Astrocyte of the spinal cord (primary cell): ENCODE data around the gene SLC4A1AP.
"Not testable (repeated sequence)": the region's sequence is repeated elsewhere in the genome, so short reads cannot be mapped to it uniquely, and the experiment has no call there.

Experiments
- DNase-seq: peaks from one replicate; pipeline ENCODE4 v3.0.0; 2011; ENCODE audit warnings: low read depth, low spot score
- H3K4me3 ChIP-seq: 2 replicates; pipeline ENCODE4 v1.5.1; 2011; ENCODE audit warnings: low read depth, mild to moderate bottlenecking, low read length, moderate library complexity
- in situ Hi-C: cut with HindIII; loops from 2 replicates; pipeline ENCODE4 v1.10.0; 2017; ENCODE audit warnings: low sequenced_read_pairs
- TF ChIP-seq, protein P1 (sequence below): IDR thresholded peaks from 2 replicates; pipeline ENCODE4 v1.5.1; 2012; ENCODE audit warnings: low read depth, mild to moderate bottlenecking, low read length, inconsistent platforms

Gene SLC4A1AP

DNA sequence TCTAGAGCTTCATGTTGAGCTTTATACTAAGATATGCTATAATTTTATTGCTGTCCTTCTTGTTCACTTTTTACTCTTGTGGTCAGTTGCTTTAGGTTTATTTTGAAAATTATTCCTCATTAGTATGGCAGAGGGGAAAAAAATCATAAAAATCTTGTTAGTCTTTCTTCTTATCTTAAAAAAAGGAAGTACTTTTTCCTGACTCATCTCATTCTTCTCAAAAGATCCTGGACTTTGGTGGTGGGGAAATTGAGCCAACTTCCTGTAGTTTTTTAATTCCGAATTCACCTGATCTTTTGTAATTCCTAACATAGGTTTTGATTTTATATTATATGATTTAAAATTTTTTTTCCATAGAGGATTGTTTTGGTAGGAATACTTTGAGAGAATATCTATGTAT is 3.8 kb downstream of the SLC4A1AP start:
- in situ Hi-C loops, result no loop called here
- H3K4me3 ChIP-seq, result no peak overlapping the region
- TF ChIP-seq, protein P1, sequence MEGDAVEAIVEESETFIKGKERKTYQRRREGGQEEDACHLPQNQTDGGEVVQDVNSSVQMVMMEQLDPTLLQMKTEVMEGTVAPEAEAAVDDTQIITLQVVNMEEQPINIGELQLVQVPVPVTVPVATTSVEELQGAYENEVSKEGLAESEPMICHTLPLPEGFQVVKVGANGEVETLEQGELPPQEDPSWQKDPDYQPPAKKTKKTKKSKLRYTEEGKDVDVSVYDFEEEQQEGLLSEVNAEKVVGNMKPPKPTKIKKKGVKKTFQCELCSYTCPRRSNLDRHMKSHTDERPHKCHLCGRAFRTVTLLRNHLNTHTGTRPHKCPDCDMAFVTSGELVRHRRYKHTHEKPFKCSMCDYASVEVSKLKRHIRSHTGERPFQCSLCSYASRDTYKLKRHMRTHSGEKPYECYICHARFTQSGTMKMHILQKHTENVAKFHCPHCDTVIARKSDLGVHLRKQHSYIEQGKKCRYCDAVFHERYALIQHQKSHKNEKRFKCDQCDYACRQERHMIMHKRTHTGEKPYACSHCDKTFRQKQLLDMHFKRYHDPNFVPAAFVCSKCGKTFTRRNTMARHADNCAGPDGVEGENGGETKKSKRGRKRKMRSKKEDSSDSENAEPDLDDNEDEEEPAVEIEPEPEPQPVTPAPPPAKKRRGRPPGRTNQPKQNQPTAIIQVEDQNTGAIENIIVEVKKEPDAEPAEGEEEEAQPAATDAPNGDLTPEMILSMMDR, result no peak
- DNase-seq, result no peak

DNA sequence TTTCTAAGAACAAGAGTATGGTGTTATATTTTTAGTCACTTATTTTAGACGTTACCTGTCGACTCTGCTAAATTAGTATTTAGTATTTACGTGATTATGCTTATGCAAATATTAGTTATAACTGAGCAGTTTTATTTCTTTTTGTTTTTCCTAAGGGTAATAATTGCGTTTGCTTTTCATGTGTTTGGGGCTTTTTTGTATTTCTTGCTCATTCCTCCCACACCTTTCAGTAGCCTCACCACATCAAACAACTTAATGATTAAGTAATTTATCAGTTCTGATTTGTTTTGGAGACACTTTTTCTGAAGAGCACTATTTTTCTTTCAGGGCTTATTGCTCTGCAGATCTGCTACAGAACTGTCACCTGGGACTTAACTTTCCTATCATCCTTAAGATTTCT is 7.5 kb downstream of the SLC4A1AP start:
- no peak for DNase-seq
- in situ Hi-C loops, result no loop called here
- H3K4me3 ChIP-seq, result no peak overlapping the region
- TF ChIP-seq, protein P1, result no peak

DNA sequence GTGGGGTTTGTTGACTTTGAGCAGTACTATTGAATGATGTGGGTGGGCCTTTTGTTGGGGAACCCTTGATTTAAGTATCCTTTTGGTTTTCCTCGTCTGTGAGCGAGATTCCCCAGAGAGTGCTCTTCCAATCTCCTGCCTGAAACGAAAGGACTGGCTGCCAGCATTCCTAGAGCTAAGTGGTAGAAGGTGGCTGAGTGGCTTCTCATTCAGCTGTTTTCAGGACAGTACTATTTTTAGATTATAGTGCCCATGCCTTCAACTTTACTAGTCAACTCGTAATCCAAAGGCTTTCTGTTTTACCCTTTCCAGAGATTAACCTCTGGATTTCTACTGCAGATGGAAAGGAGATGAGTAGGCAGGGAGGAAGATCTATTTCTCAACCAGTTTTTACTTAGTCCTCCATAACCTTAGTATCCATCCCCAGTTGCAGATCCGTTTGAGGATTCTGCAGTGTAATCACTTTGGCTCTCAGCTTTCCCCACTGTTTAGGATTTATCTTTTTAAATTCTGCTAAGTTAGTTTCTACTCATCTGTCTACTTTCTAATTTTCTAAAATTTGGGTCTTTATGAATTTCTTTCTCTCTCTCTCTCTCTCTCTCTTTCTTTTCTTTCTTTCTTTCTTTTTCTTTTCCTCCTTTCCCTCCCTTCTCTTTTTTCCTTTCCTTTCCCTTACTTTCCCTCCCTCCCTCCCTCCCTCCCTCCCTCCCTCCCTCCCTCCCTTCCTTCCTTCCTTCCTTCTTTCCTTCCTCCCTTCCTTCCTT is 9.2 kb downstream of the SLC4A1AP start:
- H3K4me3 ChIP-seq, result no peak overlapping the region

DNA sequence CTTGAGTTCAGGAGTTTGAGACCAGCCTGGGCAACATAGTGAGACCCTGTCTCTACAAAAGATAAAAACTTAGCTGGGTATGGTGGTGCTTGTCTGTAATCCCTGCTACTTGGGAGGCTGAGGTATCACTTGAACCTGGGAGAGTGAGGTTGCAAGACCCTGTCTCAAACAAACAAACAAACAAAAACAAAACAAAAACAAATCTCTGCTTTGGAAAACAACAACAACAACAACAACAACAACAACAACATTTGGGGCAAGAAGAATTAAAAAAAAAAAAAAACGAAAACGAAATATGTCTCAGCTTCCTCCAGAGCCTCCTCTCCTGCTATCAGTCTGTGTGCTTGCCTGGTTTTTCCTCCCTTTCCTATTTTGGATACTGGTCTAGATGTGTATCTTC is 16.9 kb downstream of the SLC4A1AP start:
- in situ Hi-C loops, result no loop called here
- no peak overlapping the region for H3K4me3 ChIP-seq
- TF ChIP-seq, protein P1, result no peak
- no peak for DNase-seq

More for the DNA sequence above, 9.2 kb downstream of the SLC4A1AP start:
- TF ChIP-seq, protein P1, result no peak
- DNase-seq, result no peak
- in situ Hi-C loops, result no loop called here

DNA sequence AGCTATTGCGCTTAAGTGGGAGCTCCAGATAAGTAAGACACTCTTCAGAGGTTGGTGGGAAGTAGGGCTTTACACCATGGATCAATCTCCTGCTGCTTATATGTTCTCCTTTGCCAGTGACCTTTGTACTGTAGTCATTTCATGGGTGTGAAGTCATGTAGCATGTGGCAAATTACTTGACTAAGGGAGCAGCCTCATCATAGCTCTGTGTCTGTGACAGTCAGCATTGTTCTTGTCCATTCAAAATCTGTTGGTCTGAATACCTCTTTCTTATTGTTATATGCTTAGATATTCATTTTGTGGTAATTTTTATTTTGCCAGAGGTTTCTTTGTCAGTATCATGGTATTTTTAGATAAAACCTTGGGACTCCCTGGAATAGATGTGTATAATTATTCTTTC is 18.2 kb downstream of the SLC4A1AP start:
- in situ Hi-C loops, result no loop called here
- DNase-seq, result peak; percentile 62
- TF ChIP-seq, protein P1, result no peak
- H3K4me3 ChIP-seq, result no peak overlapping the region

DNA sequence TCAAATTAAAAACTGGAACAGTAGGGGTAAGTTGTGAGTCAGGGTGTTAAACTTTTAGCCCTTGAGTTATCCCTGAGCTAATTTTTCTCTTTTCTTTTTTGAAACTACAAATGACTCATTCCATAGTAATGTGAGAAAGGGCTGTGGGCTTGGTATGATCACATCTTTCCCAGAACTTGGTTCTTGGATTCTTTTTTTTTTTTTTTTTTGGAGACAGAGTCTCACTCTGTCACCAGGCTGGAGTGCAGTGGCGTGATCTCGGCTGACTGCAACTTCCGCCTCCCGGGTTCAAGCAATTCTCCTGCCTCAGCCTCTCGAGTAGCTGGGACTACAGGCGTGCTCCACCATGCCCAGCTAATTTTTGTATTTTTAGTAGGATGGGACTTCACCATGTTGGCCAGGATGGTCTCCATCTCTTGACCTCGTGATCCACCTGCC is 18.7 kb downstream of the SLC4A1AP start:
- in situ Hi-C loops, H3K4me3 ChIP-seq: not testable (repeated sequence)
- DNase-seq, result peak; percentile 93

DNA sequence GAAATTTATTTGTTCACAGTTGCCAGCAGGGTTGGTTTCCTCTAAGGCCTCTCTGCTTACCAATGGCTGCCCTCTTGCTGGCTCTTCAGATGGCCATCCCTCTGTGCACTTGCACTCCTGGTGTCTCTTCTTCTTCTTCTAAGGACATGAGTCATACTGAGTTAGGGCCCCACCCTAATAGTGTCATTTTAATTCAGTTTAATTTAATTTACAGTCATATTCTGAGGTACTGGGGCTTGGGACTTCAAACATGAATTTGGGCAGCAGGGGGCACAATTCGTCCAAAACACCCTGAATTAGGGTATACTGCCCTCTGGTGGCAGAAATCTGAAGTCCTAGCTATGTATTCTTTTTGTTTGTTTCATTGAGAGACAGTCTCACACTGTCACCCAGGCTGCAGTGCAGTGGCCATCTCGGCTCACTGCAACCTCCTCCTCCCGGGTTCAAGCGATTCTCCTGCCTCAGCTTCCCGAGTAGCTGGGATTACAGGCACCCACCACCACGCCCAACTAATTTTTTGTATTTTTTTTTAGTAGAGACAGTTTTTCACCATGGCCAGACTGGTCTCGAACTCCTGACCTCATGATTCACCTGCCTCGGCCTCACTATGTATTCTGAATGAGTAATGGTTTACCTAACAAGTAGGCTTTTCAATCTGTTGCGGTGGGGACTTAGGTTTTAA is 19.8 kb downstream of the SLC4A1AP start:
- TF ChIP-seq, protein P1, result peak; percentile 84
- no peak overlapping the region for H3K4me3 ChIP-seq
- in situ Hi-C loops, result no loop called here
- peak; percentile 90 for DNase-seq

DNA sequence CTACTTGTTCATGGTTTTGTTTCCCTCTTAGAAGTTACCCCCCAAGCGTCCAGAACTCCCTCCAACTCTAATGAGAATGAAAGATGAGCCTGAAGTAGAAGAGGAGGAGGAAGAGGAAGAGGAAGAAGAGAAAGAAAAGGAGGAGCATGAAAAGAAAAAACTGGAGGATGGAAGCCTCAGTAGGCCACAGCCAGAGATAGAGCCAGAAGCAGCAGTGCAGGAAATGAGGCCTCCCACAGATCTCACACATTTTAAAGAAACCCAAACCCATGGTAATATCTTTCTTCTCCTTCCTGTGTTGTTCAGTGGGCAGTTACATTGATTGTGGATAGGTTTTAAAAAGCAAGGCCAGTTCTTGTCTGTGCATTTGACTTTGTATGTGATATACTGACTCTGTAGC is 21.3 kb downstream of the SLC4A1AP start:
- in situ Hi-C loops, H3K4me3 ChIP-seq, DNase-seq: not testable (repeated sequence)
